HepG2 (cell line): ENCODE results near the gene FABP1. TPM values are rescaled to one million over a fixed set of nuclear protein-coding genes. Genes with fewer than 3 reads are reported as not detected.

Experiments used
- GZF1 ChIP-seq: sonication (generic); formaldehyde crosslinking; IDR thresholded peaks from 2 replicates; pipeline ENCODE4 v1.5.1; 2020; ENCODE audit warnings: mild to moderate bottlenecking, missing genetic modification reagents
- MAF1 ChIP-seq: sonication (generic); formaldehyde crosslinking; IDR thresholded peaks from 2 replicates; pipeline ENCODE4 v1.5.0; 2020; ENCODE audit warnings: missing genetic modification reagents, borderline replicate concordance
- PAF1 ChIP-seq: IDR thresholded peaks from 2 replicates; pipeline ENCODE4 v1.6.1; 2016; ENCODE audit warnings: missing genetic modification reagents, missing compliant biosample characterization
- REXO4 ChIP-seq: sonication (generic); formaldehyde crosslinking; IDR thresholded peaks from 2 replicates; pipeline ENCODE4 v1.8.0; 2022; ENCODE audit warnings: missing genetic modification reagents, mild to moderate bottlenecking, borderline replicate concordance
- SALL1 ChIP-seq: sonication (generic); formaldehyde crosslinking; IDR thresholded peaks from 2 replicates; pipeline ENCODE4 v1.8.0; 2022; ENCODE audit warnings: mild to moderate bottlenecking, missing genetic modification reagents
- SRY ChIP-seq: sonication (generic); formaldehyde crosslinking; IDR thresholded peaks from 2 replicates; pipeline ENCODE4 v1.8.0; 2022; ENCODE audit warnings: mild to moderate bottlenecking, missing genetic modification reagents
- TARDBP ChIP-seq: sonication (generic); formaldehyde crosslinking; IDR thresholded peaks from 2 replicates; pipeline ENCODE4 v1.8.0; 2022; ENCODE audit warnings: mild to moderate bottlenecking, missing genetic modification reagents
- ZNF337 ChIP-seq: sonication (generic); formaldehyde crosslinking; IDR thresholded peaks from 2 replicates; pipeline ENCODE4 v1.5.1; 2020; ENCODE audit warnings: missing genetic modification reagents, low read depth, mild to moderate bottlenecking, borderline replicate concordance
- ZNF354B ChIP-seq: sonication (generic); formaldehyde crosslinking; IDR thresholded peaks from 2 replicates; pipeline ENCODE4 v1.8.0; 2022; ENCODE audit warnings: mild to moderate bottlenecking, missing genetic modification reagents
- polyA plus RNA-seq, 8 experiments: library from polyadenylated mRNA; depleted of rRNA in 3 of 8; stranded (reverse) in 7 of 8; unstranded in 1 of 8; fragments of >200 nt; fragmentation: Illumina TruSeq in 4 of 8; extraction: Trizol in 4 of 8; gene quantifications; 2 replicates each; pipeline versions ENCODE4 v1.2.1 to v1.2.3, GENCODE V29; 2011 to 2016; ENCODE audit warnings: low read depth in 4 of 8, missing spikeins in 1 of 8, mixed read lengths in 1 of 8; ENCODE audit not compliant: insufficient read depth in 1 of 8
- total RNA-seq, 5 experiments: library from RNA; depleted of rRNA; stranded (reverse); fragments of >200 nt; fragmentation: Illumina TruSeq; extraction: Trizol; gene quantifications; 2 replicates each; pipeline ENCODE4 v1.2.3, GENCODE V29; 2016; ENCODE audit warnings: low read depth in 1 of 5
- TF ChIP-seq, protein P1 (sequence below): sonication (generic); formaldehyde crosslinking; IDR thresholded peaks from 2 replicates; pipeline ENCODE4 v1.9.0; 2021; ENCODE audit warnings: mild to moderate bottlenecking, missing genetic modification reagents
- TF ChIP-seq, protein P2 (sequence below): sonication (generic); formaldehyde crosslinking; IDR thresholded peaks from one replicate; pipeline ENCODE4 v1.5.1; 2020; ENCODE audit warnings: mild to moderate bottlenecking, missing genetic modification reagents; ENCODE audit errors: not compliant biosample characterization
- TF ChIP-seq, protein P3 (sequence below): sonication (generic); formaldehyde crosslinking; IDR thresholded peaks from 2 replicates; pipeline ENCODE4 v1.5.0; 2020; ENCODE audit warnings: missing genetic modification reagents

Gene FABP1
- total and polyA plus RNA-seq, 2 of the 13 experiments (the other 11 are each of a cell fraction or from before 2014, with no cell fraction given), result 644 to 1,608 TPM

DNA sequence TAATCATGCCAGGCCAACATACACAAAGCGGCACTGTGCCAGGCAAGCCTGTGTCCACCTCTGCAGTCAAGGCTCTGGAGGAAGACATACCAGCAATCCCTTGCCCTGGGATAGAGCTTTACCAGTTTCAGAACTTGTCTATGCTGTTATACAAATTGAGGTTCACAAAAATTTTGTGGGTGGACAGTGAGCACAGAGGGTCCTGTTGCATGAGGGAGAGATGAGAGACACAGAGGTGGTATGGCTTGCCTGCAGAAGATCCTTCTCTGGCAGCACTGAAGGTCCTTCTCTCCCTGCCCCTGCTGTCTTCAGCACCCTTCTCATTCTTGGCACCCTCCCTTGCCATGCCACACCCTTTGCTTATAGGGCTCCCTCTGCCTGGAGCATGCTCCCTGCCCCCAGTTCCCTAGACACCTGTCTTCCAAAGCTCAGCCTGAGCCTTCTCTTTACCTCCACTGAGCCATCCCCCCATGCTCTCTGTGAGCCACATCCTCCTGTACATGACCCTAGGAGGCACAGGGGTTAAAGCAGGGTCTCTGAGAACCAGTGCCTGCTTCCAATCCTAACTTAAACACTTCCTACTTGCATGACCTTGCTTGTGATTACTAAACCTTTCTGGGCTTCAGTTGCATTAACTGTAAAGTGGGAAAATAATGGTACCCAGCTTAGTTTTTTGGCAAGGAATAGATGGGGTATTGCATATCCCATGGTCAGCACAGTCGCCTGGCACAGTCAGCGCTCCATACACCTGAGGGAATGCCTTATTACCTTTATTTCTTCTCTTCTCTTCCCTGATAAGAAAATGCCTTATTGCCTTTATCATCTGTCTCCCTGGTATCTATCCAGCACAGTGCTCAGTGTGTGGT is 857 bp downstream of the FABP1 start (continued):
- TF ChIP-seq, protein P1, sequence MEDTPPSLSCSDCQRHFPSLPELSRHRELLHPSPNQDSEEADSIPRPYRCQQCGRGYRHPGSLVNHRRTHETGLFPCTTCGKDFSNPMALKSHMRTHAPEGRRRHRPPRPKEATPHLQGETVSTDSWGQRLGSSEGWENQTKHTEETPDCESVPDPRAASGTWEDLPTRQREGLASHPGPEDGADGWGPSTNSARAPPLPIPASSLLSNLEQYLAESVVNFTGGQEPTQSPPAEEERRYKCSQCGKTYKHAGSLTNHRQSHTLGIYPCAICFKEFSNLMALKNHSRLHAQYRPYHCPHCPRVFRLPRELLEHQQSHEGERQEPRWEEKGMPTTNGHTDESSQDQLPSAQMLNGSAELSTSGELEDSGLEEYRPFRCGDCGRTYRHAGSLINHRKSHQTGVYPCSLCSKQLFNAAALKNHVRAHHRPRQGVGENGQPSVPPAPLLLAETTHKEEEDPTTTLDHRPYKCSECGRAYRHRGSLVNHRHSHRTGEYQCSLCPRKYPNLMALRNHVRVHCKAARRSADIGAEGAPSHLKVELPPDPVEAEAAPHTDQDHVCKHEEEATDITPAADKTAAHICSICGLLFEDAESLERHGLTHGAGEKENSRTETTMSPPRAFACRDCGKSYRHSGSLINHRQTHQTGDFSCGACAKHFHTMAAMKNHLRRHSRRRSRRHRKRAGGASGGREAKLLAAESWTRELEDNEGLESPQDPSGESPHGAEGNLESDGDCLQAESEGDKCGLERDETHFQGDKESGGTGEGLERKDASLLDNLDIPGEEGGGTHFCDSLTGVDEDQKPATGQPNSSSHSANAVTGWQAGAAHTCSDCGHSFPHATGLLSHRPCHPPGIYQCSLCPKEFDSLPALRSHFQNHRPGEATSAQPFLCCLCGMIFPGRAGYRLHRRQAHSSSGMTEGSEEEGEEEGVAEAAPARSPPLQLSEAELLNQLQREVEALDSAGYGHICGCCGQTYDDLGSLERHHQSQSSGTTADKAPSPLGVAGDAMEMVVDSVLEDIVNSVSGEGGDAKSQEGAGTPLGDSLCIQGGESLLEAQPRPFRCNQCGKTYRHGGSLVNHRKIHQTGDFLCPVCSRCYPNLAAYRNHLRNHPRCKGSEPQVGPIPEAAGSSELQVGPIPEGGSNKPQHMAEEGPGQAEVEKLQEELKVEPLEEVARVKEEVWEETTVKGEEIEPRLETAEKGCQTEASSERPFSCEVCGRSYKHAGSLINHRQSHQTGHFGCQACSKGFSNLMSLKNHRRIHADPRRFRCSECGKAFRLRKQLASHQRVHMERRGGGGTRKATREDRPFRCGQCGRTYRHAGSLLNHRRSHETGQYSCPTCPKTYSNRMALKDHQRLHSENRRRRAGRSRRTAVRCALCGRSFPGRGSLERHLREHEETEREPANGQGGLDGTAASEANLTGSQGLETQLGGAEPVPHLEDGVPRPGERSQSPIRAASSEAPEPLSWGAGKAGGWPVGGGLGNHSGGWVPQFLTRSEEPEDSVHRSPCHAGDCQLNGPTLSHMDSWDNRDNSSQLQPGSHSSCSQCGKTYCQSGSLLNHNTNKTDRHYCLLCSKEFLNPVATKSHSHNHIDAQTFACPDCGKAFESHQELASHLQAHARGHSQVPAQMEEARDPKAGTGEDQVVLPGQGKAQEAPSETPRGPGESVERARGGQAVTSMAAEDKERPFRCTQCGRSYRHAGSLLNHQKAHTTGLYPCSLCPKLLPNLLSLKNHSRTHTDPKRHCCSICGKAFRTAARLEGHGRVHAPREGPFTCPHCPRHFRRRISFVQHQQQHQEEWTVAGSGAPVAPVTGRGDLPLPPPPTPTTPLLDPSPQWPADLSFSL (CRISPR knock-in tag), result 0 out of 2 replicates have a peak, but pooled peaks have one; percentile 9
- 0 out of 2 replicates have a peak, but pooled peaks have one; percentile 49 for TF ChIP-seq ZNF337
- TF ChIP-seq, protein P2, sequence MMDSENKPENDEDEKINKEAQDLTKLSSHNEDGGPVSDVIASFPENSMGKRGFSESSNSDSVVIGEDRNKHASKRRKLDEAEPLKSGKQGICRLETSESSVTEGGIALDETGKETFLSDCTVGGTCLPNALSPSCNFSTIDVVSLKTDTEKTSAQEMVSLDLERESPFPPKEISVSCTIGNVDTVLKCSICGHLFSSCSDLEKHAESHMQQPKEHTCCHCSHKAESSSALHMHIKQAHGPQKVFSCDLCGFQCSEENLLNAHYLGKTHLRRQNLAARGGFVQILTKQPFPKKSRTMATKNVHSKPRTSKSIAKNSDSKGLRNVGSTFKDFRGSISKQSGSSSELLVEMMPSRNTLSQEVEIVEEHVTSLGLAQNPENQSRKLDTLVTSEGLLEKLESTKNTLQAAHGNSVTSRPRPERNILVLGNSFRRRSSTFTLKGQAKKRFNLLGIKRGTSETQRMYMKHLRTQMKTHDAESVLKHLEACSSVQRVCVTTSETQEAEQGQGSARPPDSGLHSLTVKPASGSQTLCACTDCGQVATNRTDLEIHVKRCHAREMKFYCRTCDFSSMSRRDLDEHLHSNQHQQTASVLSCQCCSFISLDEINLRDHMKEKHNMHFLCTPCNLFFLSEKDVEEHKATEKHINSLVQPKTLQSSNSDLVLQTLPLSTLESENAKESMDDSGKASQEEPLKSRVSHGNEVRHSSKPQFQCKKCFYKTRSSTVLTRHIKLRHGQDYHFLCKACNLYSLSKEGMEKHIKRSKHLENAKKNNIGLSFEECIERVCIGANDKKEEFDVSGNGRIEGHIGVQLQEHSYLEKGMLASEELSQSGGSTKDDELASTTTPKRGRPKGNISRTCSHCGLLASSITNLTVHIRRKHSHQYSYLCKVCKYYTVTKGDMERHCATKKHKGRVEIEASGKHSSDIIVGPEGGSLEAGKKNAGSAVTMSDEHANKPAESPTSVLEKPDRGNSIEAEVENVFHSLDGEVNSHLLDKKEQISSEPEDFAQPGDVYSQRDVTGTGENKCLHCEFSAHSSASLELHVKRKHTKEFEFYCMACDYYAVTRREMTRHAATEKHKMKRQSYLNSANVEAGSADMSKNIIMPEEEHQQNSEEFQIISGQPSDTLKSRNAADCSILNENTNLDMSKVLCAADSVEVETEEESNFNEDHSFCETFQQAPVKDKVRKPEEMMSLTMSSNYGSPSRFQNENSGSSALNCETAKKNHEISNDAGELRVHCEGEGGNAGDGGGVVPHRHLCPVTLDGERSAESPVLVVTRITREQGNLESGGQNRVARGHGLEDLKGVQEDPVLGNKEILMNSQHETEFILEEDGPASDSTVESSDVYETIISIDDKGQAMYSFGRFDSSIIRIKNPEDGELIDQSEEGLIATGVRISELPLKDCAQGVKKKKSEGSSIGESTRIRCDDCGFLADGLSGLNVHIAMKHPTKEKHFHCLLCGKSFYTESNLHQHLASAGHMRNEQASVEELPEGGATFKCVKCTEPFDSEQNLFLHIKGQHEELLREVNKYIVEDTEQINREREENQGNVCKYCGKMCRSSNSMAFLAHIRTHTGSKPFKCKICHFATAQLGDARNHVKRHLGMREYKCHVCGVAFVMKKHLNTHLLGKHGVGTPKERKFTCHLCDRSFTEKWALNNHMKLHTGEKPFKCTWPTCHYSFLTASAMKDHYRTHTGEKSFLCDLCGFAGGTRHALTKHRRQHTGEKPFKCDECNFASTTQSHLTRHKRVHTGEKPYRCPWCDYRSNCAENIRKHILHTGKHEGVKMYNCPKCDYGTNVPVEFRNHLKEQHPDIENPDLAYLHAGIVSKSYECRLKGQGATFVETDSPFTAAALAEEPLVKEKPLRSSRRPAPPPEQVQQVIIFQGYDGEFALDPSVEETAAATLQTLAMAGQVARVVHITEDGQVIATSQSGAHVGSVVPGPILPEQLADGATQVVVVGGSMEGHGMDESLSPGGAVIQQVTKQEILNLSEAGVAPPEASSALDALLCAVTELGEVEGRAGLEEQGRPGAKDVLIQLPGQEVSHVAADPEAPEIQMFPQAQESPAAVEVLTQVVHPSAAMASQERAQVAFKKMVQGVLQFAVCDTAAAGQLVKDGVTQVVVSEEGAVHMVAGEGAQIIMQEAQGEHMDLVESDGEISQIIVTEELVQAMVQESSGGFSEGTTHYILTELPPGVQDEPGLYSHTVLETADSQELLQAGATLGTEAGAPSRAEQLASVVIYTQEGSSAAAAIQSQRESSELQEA (CRISPR knock-in tag), result no peak
- TF ChIP-seq PAF1 (CRISPR knock-in tag), result peak; percentile 69; the same call in 1 of the 2 replicates
- TF ChIP-seq MAF1 (CRISPR knock-in tag), result no peak
- TF ChIP-seq, protein P3, sequence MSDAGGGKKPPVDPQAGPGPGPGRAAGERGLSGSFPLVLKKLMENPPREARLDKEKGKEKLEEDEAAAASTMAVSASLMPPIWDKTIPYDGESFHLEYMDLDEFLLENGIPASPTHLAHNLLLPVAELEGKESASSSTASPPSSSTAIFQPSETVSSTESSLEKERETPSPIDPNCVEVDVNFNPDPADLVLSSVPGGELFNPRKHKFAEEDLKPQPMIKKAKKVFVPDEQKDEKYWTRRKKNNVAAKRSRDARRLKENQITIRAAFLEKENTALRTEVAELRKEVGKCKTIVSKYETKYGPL (CRISPR knock-in tag), result 0 out of 2 replicates have a peak, but pooled peaks have one; percentile 6
- peak; percentile 80; the same call in 1 of the 2 replicates for TF ChIP-seq ZNF354B (CRISPR knock-in tag)
- 0 out of 2 replicates have a peak, but pooled peaks have one; percentile 46 for TF ChIP-seq REXO4 (CRISPR knock-in tag)
- 0 out of 2 replicates have a peak, but pooled peaks have one; percentile 20 for TF ChIP-seq GZF1 (CRISPR knock-in tag)
- peak; percentile 45; the same call in 1 of the 2 replicates for TF ChIP-seq SALL1 (CRISPR knock-in tag)
- peak; percentile 54; the same call in 1 of the 2 replicates for TF ChIP-seq TARDBP (CRISPR knock-in tag)
- no peak; the same call in 1 of the 2 replicates for TF ChIP-seq SRY (CRISPR knock-in tag)
